Measurements from ENCODE around the gene UGT1A8. TPM values are rescaled to one million over a fixed set of nuclear protein-coding genes. Genes with fewer than 3 reads are reported as not detected.

Gene UGT1A8
- total RNA-seq, 1 experiment from 2014 or later, result not detected

- Histone ChIP-seq H3K4me3 (replicated peaks in 1 of 2; ENCODE audit: low read depth in 1 of 2, low read length in 2 of 2) (no peak overlapping the region), H4K20me1 (ENCODE audit: insufficient read depth) (no peaks in the 10 kb centered on the region), H3K4me2 (ENCODE audit: low read length) (no peak overlapping the region), H3K4me1 (ENCODE audit: control insufficient read depth in 1 of 2, insufficient read depth in 2 of 2, low read length in 2 of 2) (no peaks in the 10 kb centered on the region), H3K27ac (ENCODE audit: low read depth, low read length) (no peak overlapping the region), H2AFZ (ENCODE audit: low read depth, low read length, poor library complexity, severe bottlenecking) (no peak overlapping the region), H3K9me2 (ENCODE audit: insufficient read depth) (no peaks in the 10 kb centered on the region), H3K36me3 (ENCODE audit: control insufficient read depth in 1 of 2, insufficient read depth in 2 of 2, low read length in 2 of 2) (no peaks in the 10 kb centered on the region), H3K9me3 (ENCODE audit: control insufficient read depth in 1 of 2, insufficient read depth in 1 of 2, low read depth in 1 of 2, low read length in 2 of 2) (no peaks in the 10 kb centered on the region), H3K27me3 (ENCODE audit: insufficient read depth, low read length) (no peaks in the 10 kb centered on the region), H3K79me2 (ENCODE audit: insufficient read depth, low read length) (no peaks in the 10 kb centered on the region), H3K9ac (ENCODE audit: low read length) (no peak overlapping the region)
- TF ChIP-seq ZFX (IDR thresholded peaks at IDR 0.05) (no peak), TCF7L2 (IDR thresholded peaks at IDR 0.05; ENCODE audit: borderline replicate concordance, extremely low read depth, insufficient read depth, insufficient read length) (no peak), ZNF274 (IDR thresholded peaks at IDR 0.05; ENCODE audit: low read depth, low read length) (no peak), SRF (IDR thresholded peaks at IDR 0.05; ENCODE audit: low read depth) (no peak), ELF1 (IDR thresholded peaks at IDR 0.05; ENCODE audit: borderline replicate concordance, low read depth) (no peak), CEBPB (IDR thresholded peaks at IDR 0.05; ENCODE audit: low read depth) (no peak), POLR2A (IDR thresholded peaks at IDR 0.05; ENCODE audit: borderline replicate concordance, extremely low read depth, insufficient read depth, insufficient read length) (no peak), CTCF (IDR thresholded peaks at IDR 0.05 in 2 of 3, conservative IDR thresholded peaks at IDR 0.05 in 1 of 3; ENCODE audit: borderline replicate concordance in 1 of 3, insufficient read depth in 1 of 3, low read depth in 2 of 3, low read length in 2 of 3) (no peak), JUND (IDR thresholded peaks at IDR 0.05) (no peak), POLR2AphosphoS5 (IDR thresholded peaks at IDR 0.05; ENCODE audit: low read depth, low read length) (no peak), SP1 (IDR thresholded peaks at IDR 0.05; ENCODE audit: low read depth) (no peak), MAX (IDR thresholded peaks at IDR 0.05) (no peak), EGR1 (IDR thresholded peaks at IDR 0.05; ENCODE audit: low read depth) (no peak), REST (IDR thresholded peaks at IDR 0.05; ENCODE audit: low read depth) (no peak)
- no peak for DNase-seq (ENCODE audit: low read depth, low spot score)
- RAD21 ChIA-PET (ENCODE audit: low non-redundant PET in 1 of 2, low total read pairs in 2 of 2, uncharacterized antibody in 2 of 2, unreplicated experiment in 2 of 2), result no interaction called here
- CTCF ChIA-PET, result no interaction called here
- ATAC-seq, result no peak
- POLR2A ChIA-PET, result no interaction called here
- intact Hi-C loops (cut with micrococcal nuclease), result no loop called here
- BruUV-seq (replicated peaks), result no TSS peak
These were observed 204.3 kb downstream of the UGT1A8 start for GRCh38 chr2:233821709-233822100.
